ENCODE data around the gene VCPKMT. TPM values are rescaled to one million over a fixed set of nuclear protein-coding genes. Genes with fewer than 3 reads are reported as not detected.

The VCPKMT gene
- total and polyA plus RNA-seq, 8 donors = 2.8 to 13.3 (median 3.0) TPM

DNA sequence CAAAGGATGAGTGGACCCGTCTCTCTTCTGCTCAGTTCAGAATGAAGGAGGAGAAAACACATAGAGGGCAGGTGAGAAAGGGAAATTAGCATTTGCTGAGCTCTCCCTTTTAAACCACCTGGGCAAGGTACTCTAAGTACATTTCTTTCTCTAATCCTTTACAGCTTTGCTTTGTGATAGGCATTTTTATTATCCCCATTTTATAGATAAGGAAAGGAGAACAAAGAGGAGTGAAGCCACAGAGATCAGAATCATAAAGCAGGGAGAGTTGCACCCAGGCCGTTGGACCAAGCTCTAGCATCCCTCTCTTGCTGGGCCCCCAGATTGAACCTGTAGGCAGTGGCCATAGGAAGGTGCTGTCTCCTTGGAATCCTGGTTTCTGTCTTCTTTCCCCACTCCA is 47.0 kb downstream of the VCPKMT start:
- DNase-seq (no peak), FAIRE-seq (no peak), ATAC-seq (no peak)
- H3K9me3 ChIP-seq = no peaks in the 10 kb centered on the region
- H3K4me1 ChIP-seq = no peaks in the 10 kb centered on the region
- H3K27ac ChIP-seq = no peak overlapping the region
- H3K36me3 ChIP-seq = no peaks in the 10 kb centered on the region
- no peaks in the 10 kb centered on the region for H3K27me3 ChIP-seq
- intact Hi-C loops (cut with DNase I) = no loop called here
- 57 to 69% methylated on average over 2 of the region's 2 CpGs for WGBS, 2 donors
- H3K4me3 ChIP-seq = no peak overlapping the region
- TF ChIP-seq, protein P1, sequence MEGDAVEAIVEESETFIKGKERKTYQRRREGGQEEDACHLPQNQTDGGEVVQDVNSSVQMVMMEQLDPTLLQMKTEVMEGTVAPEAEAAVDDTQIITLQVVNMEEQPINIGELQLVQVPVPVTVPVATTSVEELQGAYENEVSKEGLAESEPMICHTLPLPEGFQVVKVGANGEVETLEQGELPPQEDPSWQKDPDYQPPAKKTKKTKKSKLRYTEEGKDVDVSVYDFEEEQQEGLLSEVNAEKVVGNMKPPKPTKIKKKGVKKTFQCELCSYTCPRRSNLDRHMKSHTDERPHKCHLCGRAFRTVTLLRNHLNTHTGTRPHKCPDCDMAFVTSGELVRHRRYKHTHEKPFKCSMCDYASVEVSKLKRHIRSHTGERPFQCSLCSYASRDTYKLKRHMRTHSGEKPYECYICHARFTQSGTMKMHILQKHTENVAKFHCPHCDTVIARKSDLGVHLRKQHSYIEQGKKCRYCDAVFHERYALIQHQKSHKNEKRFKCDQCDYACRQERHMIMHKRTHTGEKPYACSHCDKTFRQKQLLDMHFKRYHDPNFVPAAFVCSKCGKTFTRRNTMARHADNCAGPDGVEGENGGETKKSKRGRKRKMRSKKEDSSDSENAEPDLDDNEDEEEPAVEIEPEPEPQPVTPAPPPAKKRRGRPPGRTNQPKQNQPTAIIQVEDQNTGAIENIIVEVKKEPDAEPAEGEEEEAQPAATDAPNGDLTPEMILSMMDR (IDR thresholded peaks at IDR 0.05) = no peak

DNA sequence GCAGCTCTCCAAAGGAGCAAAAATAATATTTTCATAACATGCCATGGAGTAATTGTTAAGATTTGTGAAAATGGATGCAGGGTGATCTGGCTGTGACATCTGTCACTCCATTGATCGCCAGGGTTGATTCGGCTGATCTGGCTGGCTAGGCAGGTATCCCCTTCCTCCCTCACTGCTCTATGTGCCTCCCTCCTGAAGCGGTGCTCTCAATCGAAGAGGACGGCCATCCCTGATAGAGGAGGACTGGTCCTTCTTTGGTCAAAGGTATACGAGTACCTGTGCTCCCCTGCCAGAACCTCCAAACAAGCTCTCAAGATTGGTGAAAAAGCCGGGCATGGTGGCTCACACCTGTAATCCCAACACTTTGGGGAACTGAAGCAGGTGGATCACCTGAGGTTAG is 47.9 kb downstream of the VCPKMT start:
- no peak for ATAC-seq
- intact Hi-C loops (cut with DNase I) = no loop called here

DNA sequence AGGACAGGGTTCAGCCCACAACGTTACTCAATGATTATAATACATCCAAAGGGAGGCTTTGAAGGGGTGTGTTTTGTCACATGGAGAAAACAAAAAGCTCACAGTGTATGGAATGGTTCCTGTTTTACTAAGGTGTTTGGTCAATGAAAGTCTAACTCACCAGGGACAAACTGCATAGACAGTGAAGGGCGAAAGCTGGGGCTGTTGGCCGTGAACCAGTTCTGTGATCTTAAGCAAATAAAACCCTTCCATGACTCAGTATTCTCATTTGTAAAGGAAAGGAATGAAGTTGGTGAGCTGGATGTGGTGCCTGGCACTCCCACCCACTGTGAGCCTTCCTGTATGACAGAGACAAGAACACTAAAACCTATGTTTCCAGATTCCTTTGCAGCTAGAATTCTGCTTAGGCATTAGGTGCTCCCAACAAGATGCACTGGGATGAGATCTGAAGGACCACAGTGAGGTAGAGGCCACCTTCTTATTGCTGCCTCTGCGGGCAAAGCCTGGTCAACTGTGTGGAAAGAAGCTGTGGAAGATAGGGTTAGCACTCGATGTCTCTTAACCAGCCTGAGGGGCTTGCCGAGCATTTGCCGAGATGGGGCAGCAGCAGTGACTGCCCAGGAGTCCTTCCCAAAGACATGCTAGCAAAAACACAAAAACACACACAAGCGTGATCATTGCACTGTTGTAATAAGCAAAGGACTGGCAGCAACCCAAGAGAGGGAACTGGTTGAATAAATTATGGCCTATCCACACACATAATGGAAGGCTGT is 48.5 kb downstream of the VCPKMT start:
- peak overlapping the region in 2 of 4 donors; percentile 30 to 37 for H3K27ac ChIP-seq
- ATAC-seq (peak; percentile 60 to 87 (median 84)), DNase-seq (peak in 2 of 6 donors; percentile 31 to 49), FAIRE-seq (no peak)
- H3K27me3 ChIP-seq = no peaks in the 10 kb centered on the region
- WGBS, 2 donors = 64 to 67% methylated on average over 8 of the region's 8 CpGs
- no peaks in the 10 kb centered on the region for H3K9me3 ChIP-seq
- H3K4me3 ChIP-seq = no peak overlapping the region
- intact Hi-C loops (cut with DNase I) = no loop called here
- H3K36me3 ChIP-seq = no peaks in the 10 kb centered on the region
- TF ChIP-seq, protein P1 (IDR thresholded peaks at IDR 0.05) = no peak
- H3K4me1 ChIP-seq = peaks cover 0 to 1% (median 0%) of the 10 kb centered on the region in 3 donors

More for the DNA sequence above, 47.9 kb downstream of the VCPKMT start:
- FAIRE-seq = no peak
- H3K27ac ChIP-seq = peak overlapping the region in 1 of 4 donors; percentile 30
- no peaks in the 10 kb centered on the region for H3K27me3 ChIP-seq
- WGBS, 2 donors = 90 to 95% methylated on average over 7 of the region's 7 CpGs
- no peaks in the 10 kb centered on the region for H3K36me3 ChIP-seq
- TF ChIP-seq, protein P1 (IDR thresholded peaks at IDR 0.05) = no peak
- H3K4me3 ChIP-seq = no peak overlapping the region
- no peak for DNase-seq
- H3K9me3 ChIP-seq = no peaks in the 10 kb centered on the region
- H3K4me1 ChIP-seq = no peaks in the 10 kb centered on the region

DNA sequence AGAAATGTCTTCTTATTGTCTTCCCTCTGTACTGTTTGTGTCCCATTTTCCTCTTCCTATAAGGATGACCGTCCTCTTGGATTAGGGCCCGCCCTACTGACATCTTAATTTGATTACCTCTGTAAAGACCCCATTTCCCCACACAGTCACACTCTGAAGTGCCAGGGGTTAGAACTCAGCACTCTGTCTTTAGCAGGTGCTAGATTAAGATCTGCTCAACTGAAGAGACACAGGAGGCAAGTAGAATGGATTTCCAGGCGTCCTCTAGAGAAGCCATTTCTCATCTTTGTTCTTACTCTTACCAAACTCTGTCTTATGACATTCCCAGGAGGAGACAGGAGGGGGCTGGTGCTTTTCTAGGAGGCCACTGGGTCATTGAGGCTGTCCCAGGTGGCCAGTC is 50.8 kb downstream of the VCPKMT start:
- ATAC-seq (no peak), FAIRE-seq (no peak), DNase-seq (no peak)
- TF ChIP-seq, protein P1 (IDR thresholded peaks at IDR 0.05) = no peak
- no peak overlapping the region for H3K27ac ChIP-seq
- H3K9me3 ChIP-seq = no peaks in the 10 kb centered on the region
- no peaks in the 10 kb centered on the region for H3K27me3 ChIP-seq
- H3K36me3 ChIP-seq = no peaks in the 10 kb centered on the region
- H3K4me1 ChIP-seq = peaks cover 0 to 25% (median 0%) of the 10 kb centered on the region in 3 donors
- intact Hi-C loops (cut with DNase I) = no loop called here
- WGBS, 2 donors = 81 to 91% methylated on average over 3 of the region's 3 CpGs
- no peak overlapping the region for H3K4me3 ChIP-seq

DNA sequence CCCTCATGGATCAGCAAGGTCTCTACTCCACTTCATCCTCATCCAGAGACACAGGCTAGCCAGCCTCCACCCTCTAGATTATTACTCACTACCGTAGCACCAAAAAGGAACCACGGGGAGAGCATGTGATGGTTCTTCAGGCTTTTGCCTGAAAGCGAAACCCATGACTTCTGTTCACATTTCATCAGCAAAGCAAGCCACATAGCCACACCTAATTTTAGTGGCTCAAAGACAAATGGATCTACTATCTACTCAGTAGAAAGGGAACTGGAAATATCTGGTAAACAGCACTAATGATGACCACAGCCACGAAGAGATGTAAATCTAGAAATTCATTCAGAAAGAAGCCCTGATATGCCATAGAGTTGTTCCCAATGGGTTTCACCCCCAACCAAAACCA is 51.4 kb downstream of the VCPKMT start:
- TF ChIP-seq, protein P1 (IDR thresholded peaks at IDR 0.05) = no peak
- Histone ChIP-seq H3K27ac (no peak overlapping the region), H3K4me1 (peaks cover 0 to 29% (median 0%) of the 10 kb centered on the region in 3 donors), H3K9me3 (no peaks in the 10 kb centered on the region), H3K27me3 (no peaks in the 10 kb centered on the region), H3K4me3 (no peak overlapping the region), H3K36me3 (no peaks in the 10 kb centered on the region)
- DNase-seq (peak in 1 of 6 donors; percentile 64), FAIRE-seq (no peak), ATAC-seq (peak in 2 of 4 donors; percentile 18 to 29)
- intact Hi-C loops (cut with DNase I) = no loop called here
- WGBS, 2 donors = 60 to 70% methylated on average over 4 of the region's 4 CpGs
